22Rv1 (cell line): ENCODE data around the gene SLCO3A1.

Experiments
- CTCF ChIP-seq: fragments of 450-650 bp; IDR thresholded peaks from 2 replicates; pipeline ENCODE4 v1.5.1; 2017; ENCODE audit warnings: mild to moderate bottlenecking
- ZFX ChIP-seq: fragments of 450-650 bp; IDR thresholded peaks from 2 replicates; pipeline ENCODE4 v1.6.1; 2017; ENCODE audit warnings: antibody characterized with exemption, borderline replicate concordance

- TF ChIP-seq CTCF: no peak
- TF ChIP-seq ZFX: no peak
These were observed 56.1 kb downstream of the SLCO3A1 start for GRCh38 chr15:91909574-91909973.
